Karpas-422 (cell line): ENCODE results near the gene SEC22C. TPM values are rescaled to one million over a fixed set of nuclear protein-coding genes. Genes with fewer than 3 reads are reported as not detected.

Source experiments
- DNase-seq: peaks from one replicate; pipeline ENCODE4 v3.0.0-alpha.2; 2015
- H2AFZ ChIP-seq: fragments of 200-600 bp; sonication (generic); 2 replicates; pipeline ENCODE4 v1.6.1; 2014; ENCODE audit warnings: antibody characterized with exemption, low read length, mixed read lengths
- H3K27ac ChIP-seq: fragments of 200-600 bp; sonication (generic); 2 replicates; pipeline ENCODE4 v1.5.1; 2014; ENCODE audit warnings: mild to moderate bottlenecking, low read length, moderate library complexity
- H3K27me3 ChIP-seq: fragments of 200-600 bp; sonication (generic); 2 replicates; pipeline ENCODE4 v1.6.1; 2014; ENCODE audit warnings: low read length, mixed read lengths
- H3K36me3 ChIP-seq: fragments of 200-600 bp; sonication (generic); 2 replicates; pipeline ENCODE4 v1.6.1; 2014; ENCODE audit warnings: low read length, mixed read lengths; ENCODE audit not compliant: insufficient read depth
- H3K4me1 ChIP-seq: fragments of 200-600 bp; sonication (generic); 2 replicates; pipeline ENCODE4 v1.6.1; 2014; ENCODE audit warnings: mild to moderate bottlenecking, low read length, mixed read lengths
- H3K4me2 ChIP-seq: fragments of 200-600 bp; sonication (generic); 2 replicates; pipeline ENCODE4 v1.6.1; 2014; ENCODE audit warnings: low read length, low read depth, mild to moderate bottlenecking; ENCODE audit not compliant: poor library complexity, severe bottlenecking
- H3K4me3 ChIP-seq: fragments of 200-600 bp; sonication (generic); 2 replicates; pipeline ENCODE4 v1.5.1; 2014; ENCODE audit warnings: mild to moderate bottlenecking, antibody characterized with exemption, low read length, mixed read lengths
- H3K79me2 ChIP-seq: fragments of 200-600 bp; sonication (generic); 2 replicates; pipeline ENCODE4 v1.6.1; 2014; ENCODE audit warnings: mild to moderate bottlenecking, low read length, mixed read lengths
- H3K9ac ChIP-seq: fragments of 200-600 bp; sonication (generic); 2 replicates; pipeline ENCODE4 v1.6.0; 2014; ENCODE audit warnings: low read length
- H3K9me2 ChIP-seq: fragments of 200-600 bp; sonication (generic), shearing (Covaris generic); replicated peaks from 2 replicates; pipeline ENCODE4 v1.6.0; 2014; ENCODE audit warnings: mild to moderate bottlenecking, low read length, moderate library complexity; ENCODE audit not compliant: insufficient read depth
- H3K9me3 ChIP-seq: fragments of 300-700, 200-600 bp; sonication (generic); 2 replicates; pipeline ENCODE4 v1.6.1; 2014; ENCODE audit warnings: low read length, mixed read lengths
- H4K20me1 ChIP-seq: fragments of 200-600 bp; sonication (generic); 2 replicates; pipeline ENCODE4 v1.6.1; 2014; ENCODE audit warnings: mild to moderate bottlenecking, antibody characterized with exemption, low read length, low read depth; ENCODE audit not compliant: insufficient read depth
- total RNA-seq: library from RNA; depleted of rRNA; stranded (reverse); fragments of >200 nt; shearing (Covaris generic); gene quantifications from 2 replicates; pipeline ENCODE4 v1.2.3, GENCODE V29; 2014; ENCODE audit warnings: low replicate concordance; rRNA removed

The SEC22C gene
- total RNA-seq, 1 experiment from 2014 or later, result 49.8 TPM

DNA sequence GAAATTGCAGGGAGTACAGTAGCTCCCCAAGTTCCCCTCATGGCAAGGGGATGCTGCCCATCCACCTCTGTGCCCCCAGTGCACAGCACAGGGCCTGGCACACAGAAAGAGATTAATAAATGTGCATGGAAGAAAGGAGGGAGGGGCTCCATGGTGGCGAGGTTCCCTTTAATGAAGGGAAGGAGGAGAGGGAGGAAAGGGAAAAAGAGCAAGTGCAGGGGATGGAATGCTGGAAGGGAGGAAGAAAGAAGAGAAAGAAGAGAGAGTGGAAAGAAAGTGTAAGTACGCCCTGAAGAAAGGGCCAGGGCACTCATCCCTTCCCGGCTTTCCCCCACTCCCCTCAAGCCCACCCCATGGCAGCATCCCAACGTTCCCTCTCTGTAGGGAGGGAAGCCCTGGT is 80.9 kb downstream of the SEC22C start:
- H4K20me1 ChIP-seq, result no peaks in the 10 kb centered on the region
- H3K4me2 ChIP-seq, result no peak overlapping the region
- H3K79me2 ChIP-seq, result no peaks in the 10 kb centered on the region
- DNase-seq, result no peak
- no peak overlapping the region for H2AFZ ChIP-seq
- peaks cover 14% of the 10 kb centered on the region for H3K4me1 ChIP-seq
- no peak overlapping the region for H3K9ac ChIP-seq
- H3K27me3 ChIP-seq, result no peaks in the 10 kb centered on the region
- H3K36me3 ChIP-seq, result no peaks in the 10 kb centered on the region
- H3K27ac ChIP-seq, result no peak overlapping the region
- no peaks in the 10 kb centered on the region for H3K9me3 ChIP-seq
- no peak overlapping the region for H3K4me3 ChIP-seq
- H3K9me2 ChIP-seq, result no peaks in the 10 kb centered on the region

- Histone ChIP-seq H4K20me1 (no peaks in the 10 kb centered on the region), H3K9ac (no peak overlapping the region), H3K4me1 (peaks cover 14% of the 10 kb centered on the region), H3K9me3 (no peaks in the 10 kb centered on the region), H3K79me2 (no peaks in the 10 kb centered on the region), H3K27ac (no peak overlapping the region), H3K4me3 (no peak overlapping the region), H2AFZ (no peak overlapping the region), H3K4me2 (no peak overlapping the region), H3K36me3 (no peaks in the 10 kb centered on the region), H3K9me2 (no peaks in the 10 kb centered on the region), H3K27me3 (no peaks in the 10 kb centered on the region)
- no peak for DNase-seq
Measured at GRCh38 chr3:42500091-42500490, 81.7 kb downstream of the SEC22C start.

DNA sequence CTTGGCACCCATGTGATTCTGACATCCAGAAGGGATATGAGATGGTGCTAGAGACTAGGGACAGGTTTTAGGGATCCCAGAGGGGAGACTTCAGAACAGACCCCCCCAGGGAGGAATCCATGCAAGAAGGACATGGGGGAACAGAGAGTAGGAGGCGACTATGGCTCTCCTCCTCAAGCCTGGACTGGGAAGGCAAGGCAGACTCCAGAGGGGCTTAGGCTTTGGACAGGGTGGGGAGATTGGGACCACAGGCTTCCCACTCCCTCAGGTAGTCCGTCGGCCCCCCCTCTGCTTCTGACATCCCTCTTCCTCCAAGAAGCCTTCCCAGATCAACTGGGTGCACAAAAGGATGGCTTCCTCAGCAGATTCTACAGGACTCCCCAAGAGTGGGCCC is 82.3 kb downstream of the SEC22C start:
- no peak overlapping the region for H3K9ac ChIP-seq
- no peak for DNase-seq
- no peak overlapping the region for H3K4me3 ChIP-seq
- no peak overlapping the region for H3K27ac ChIP-seq
- no peaks in the 10 kb centered on the region for H3K9me2 ChIP-seq
- peaks cover 14% of the 10 kb centered on the region for H3K4me1 ChIP-seq
- H3K36me3 ChIP-seq, result no peaks in the 10 kb centered on the region
- H3K27me3 ChIP-seq, result no peaks in the 10 kb centered on the region
- H3K9me3 ChIP-seq, result no peaks in the 10 kb centered on the region
- H3K79me2 ChIP-seq, result no peaks in the 10 kb centered on the region
- no peak overlapping the region for H3K4me2 ChIP-seq
- no peaks in the 10 kb centered on the region for H4K20me1 ChIP-seq
- H2AFZ ChIP-seq, result no peak overlapping the region

DNA sequence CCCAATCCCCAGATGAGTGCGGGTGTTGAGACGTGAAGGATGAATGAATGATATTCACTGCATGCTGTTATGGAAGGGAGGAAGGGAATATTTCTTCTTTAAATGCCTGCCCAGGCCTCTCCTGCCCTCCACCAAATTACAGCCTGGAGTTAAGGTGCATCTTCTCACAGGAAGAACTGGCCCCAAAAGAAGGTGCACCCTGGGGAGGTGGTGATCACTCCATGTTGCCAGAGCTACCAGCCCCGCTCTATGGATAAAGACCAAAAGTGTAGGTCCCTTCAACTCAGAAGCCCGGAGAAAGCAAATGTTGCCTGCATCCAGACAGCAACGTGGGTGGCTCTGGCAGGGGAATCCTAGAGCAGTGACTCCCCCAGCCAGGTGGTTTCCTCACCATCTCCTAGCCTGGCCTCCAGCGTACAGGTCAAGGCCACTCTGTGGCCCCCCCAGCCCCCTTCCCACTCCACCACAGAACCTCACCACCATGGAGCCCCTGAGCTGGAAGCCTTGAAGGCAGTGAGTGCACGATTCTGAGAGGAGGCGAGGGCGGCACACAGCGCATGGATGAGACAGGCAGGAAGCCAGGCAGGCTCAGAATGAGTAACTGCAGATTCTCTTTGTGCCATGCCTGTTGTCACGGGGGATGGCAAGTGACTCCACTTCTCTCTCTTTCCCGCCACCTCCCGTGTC is 82.8 kb downstream of the SEC22C start:
- Histone ChIP-seq H3K9ac (no peak overlapping the region), H3K36me3 (no peaks in the 10 kb centered on the region), H3K79me2 (no peaks in the 10 kb centered on the region), H2AFZ (no peak overlapping the region), H4K20me1 (no peaks in the 10 kb centered on the region), H3K9me3 (no peaks in the 10 kb centered on the region), H3K27ac (no peak overlapping the region), H3K4me1 (peaks cover 14% of the 10 kb centered on the region), H3K27me3 (no peaks in the 10 kb centered on the region), H3K4me2 (no peak overlapping the region), H3K4me3 (no peak overlapping the region), H3K9me2 (no peaks in the 10 kb centered on the region)
- no peak for DNase-seq

DNA sequence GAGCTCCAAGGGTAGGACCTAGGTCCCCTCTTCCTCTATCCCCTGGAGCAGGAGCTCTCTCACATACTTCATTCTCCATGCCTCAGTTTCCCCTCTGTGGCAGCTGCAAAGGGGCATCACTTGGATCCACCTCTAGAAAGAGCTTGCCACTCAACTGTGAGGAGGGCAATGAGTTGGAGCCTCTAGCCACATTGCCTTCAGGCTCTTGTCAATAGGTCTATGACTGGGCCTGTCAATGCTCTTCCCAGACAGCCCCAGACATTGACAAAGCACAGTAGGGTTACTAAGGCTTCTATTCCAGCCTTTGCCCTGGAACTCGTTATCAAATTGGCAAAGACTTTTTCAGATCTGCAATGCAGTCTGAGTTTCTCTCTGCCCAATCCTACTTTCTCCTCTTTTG is 83.7 kb downstream of the SEC22C start:
- Histone ChIP-seq H3K27ac (no peak overlapping the region), H3K4me2 (no peak overlapping the region), H4K20me1 (no peaks in the 10 kb centered on the region), H3K27me3 (no peaks in the 10 kb centered on the region), H2AFZ (no peak overlapping the region), H3K36me3 (no peaks in the 10 kb centered on the region), H3K9me2 (no peaks in the 10 kb centered on the region), H3K4me3 (no peak overlapping the region), H3K4me1 (peaks cover 20% of the 10 kb centered on the region), H3K79me2 (no peaks in the 10 kb centered on the region), H3K9ac (no peak overlapping the region), H3K9me3 (no peaks in the 10 kb centered on the region)
- no peak for DNase-seq

Other genes starting within 250 kb of the SEC22C start
- gene LYZL4, start 171.4 kb downstream of the SEC22C start, total RNA-seq, result not detected in 2 replicates
- gene VIPR1, start 79.3 kb downstream of the SEC22C start, total RNA-seq, result 0.41 and 2.5 TPM in 2 replicates
- gene SS18L2, start 8.9 kb upstream of the SEC22C start, total RNA-seq, result 57.5 and 105 TPM in 2 replicates
- 103 and 178 TPM in 2 replicates for gene NKTR, start 18.7 kb upstream of the SEC22C start, total RNA-seq
- 0.07 and 0.11 TPM in 2 replicates for gene ZBTB47, start 71.7 kb upstream of the SEC22C start, total RNA-seq
- gene KLHL40, start 103.6 kb upstream of the SEC22C start, total RNA-seq, result not detected in 2 replicates
- not detected in 2 replicates for gene HHATL, start 120.8 kb upstream of the SEC22C start, total RNA-seq
- gene CCDC13, start 191.3 kb upstream of the SEC22C start, total RNA-seq, result 1.9 and 4.2 TPM in 2 replicates
- 103 and 207 TPM in 2 replicates for gene HIGD1A, start 222.5 kb upstream of the SEC22C start, total RNA-seq
- gene ACKR2, start 227.5 kb upstream of the SEC22C start, total RNA-seq, result 0.43 and 1.9 TPM in 2 replicates